Epithelial cell of prostate (primary cell): ENCODE data around the gene CAPN15.
A peak's percentile ranks its signal among the peaks of the same experiment; 100 is the strongest.
"Not testable (repeated sequence)": the region's sequence is repeated elsewhere in the genome, so short reads cannot be mapped to it uniquely, and the experiment has no call there.

Experiments
- DNase-seq: peaks from one replicate; pipeline ENCODE4 v3.0.0-alpha.2; 2011; ENCODE audit warnings: low read depth, low spot score
- H3K27ac ChIP-seq: fragments of 450-650 bp; 2 replicates; pipeline ENCODE4 v1.5.1; 2017; ENCODE audit warnings: mild to moderate bottlenecking

Gene CAPN15

GRCh38 chr16:586645-587590 is 59.4 kb downstream of the CAPN15 start:
- H3K27ac ChIP-seq: peak overlapping the region; percentile 93
- no peak for DNase-seq

- peak overlapping the region; percentile 93 for H3K27ac ChIP-seq
- DNase-seq: no peak
These were observed 61.1 kb downstream of the CAPN15 start for GRCh38 chr16:588639-588888.

DNA sequence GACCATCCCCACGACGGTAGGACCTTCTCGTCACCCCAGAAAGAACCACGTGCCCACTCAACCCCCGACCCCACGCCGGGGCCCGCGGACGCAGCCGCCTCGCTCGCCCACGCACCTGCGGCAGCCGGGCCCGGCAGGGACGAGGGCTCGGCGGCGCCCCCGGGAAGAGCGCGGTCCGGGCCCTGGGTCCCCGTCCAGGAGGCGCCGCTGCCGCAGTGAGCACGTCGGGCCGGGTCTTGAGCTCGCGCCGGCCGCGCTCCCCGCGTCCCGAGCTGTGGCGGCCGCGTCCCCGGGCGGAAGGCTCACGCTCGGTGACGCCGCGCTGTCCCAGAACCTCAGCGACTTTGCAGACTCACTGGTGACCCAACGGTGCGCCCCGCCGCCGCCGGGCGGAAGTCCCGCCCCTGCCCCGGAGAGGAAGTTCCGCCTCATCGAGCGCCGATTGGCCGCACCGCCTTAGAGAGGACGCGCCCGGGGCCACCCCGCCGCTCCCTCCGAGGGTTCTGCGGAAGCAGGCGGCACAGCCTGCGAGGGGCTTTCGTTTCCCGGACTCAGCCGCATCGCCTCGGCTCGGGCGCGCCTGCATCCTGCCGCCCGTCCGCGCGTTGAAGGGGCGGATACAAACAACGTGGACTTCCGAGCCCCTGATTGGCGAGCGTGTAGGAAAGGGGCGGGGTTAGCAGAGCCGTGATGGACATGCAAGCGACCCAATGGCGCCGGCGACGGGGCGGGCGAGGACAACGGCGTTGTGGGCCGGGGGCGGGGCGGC is 61.6 kb downstream of the CAPN15 start:
- DNase-seq: peak; percentile 74
- peak overlapping the region; percentile 93 for H3K27ac ChIP-seq

DNA sequence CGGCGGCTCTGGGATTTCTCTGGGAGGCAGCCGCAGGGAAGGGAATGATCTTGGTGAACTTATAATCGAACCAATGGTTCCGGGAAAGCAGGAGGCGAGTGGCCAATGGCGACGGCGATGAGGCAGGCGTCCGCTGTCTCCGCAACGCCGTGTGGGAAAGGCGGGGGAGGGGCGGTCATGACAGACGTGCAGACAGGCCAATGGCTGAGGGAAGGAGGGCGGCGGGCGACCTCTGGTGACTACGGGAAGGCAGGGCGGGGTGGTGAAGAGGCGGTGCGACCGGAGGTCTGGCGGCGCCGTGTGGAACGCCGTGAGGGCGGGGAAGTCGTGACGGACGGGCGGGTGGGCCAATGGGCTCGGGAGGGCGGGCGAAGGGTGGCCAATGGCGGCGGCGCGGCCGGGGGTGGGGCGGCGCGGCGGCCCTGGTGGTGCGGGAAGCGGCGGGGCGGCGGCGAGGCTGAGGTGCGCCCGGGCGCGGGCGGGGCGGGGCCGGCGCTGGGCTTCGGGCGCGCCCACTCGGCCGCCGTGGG is 62.2 kb downstream of the CAPN15 start, which contains the start of gene RAB40C:
Gene RAB40C, plus strand, starts transcription at position 409 of the 530 bp plus-strand sequence. CDS start 226 bp downstream, outside the sequence.
- DNase-seq: peak; percentile 87
- peak within 1 kb of the TSS; percentile 93 for H3K27ac ChIP-seq

- DNase-seq: no peak
- H3K27ac ChIP-seq: peak overlapping the region; percentile 93
These were observed 62.8 kb downstream of the CAPN15 start for GRCh38 chr16:590188-590814.

DNA sequence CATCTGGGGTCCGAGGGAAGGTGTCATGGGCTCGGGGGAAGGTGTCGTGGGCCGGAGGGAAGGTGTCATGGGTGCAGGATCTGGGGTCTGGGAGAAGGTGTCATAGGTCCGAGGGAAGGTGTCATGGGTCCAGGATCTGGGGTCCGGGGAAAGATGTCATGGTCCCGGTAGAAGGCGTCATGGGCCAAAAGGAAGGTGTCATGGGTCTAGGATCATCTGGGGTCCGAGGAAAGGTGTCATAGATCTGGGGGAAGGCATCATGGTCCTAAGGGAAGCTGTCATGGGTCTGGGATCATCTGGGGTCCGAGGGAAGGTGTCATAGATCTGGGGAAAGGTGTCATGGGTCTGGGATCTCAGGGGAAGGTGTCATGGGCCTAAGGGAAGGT is 63.3 kb downstream of the CAPN15 start:
- H3K27ac ChIP-seq: no peak overlapping the region
- no peak for DNase-seq

DNA sequence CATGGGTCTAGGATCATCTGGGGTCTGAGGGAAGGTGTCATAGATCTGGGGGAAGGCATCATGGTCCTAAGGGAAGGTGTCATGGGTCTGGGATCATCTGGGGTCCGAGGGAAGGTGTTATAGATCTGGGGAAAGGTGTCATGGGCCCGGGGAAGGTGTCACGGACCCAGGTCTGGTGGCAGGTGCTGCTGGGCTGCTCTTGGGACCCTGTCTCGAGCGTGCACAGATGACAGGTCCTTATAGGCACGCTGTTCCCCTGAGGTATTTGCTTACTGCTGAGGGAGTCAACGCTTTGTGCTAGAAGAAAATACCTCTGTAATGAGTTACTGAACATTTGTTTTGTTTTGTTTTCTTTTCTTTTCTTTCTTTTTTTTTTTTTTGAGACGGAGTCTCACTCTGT is 63.7 kb downstream of the CAPN15 start:
- peak overlapping the region; percentile 57 for H3K27ac ChIP-seq
- DNase-seq: no peak

DNA sequence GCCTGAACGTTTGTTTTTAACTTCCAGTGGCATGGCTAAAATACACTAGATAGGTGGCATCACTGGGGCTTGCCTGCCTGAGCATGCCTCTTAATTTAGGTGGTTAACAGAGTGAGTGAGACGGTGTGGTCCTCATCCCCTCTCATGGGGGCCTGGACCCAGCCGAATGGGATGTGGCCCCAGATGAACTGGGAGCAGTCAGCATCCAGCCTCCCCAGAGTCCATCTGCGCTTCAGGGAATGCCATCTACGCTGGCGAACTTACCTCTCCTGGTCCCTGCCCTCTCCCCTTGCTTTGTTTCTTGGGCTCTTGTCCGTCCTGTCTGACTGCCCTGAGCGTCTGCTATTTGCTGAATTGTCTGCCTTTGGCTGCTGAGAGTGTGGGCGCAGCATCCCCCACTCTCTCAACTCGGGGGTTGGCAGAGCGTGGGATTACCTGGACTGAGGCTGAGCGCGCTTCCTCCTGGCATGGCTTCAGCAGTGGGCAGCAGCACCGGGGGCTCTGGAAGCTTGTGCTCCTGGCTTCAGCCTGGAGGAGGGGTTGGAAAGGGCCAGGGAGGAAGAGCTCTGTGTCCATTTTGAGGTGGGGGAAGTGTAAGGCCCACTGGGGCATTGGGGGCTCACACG is 64.5 kb downstream of the CAPN15 start:
- no peak for DNase-seq
- peak overlapping the region; percentile 57 for H3K27ac ChIP-seq

GRCh38 chr16:592518-593306 is 65.2 kb downstream of the CAPN15 start:
- peak overlapping the region; percentile 57 for H3K27ac ChIP-seq
- peak; percentile 91 for DNase-seq

- peak; percentile 75 for DNase-seq
- peak overlapping the region; percentile 57 for H3K27ac ChIP-seq
These were observed 65.9 kb downstream of the CAPN15 start for GRCh38 chr16:593406-593805.

DNA sequence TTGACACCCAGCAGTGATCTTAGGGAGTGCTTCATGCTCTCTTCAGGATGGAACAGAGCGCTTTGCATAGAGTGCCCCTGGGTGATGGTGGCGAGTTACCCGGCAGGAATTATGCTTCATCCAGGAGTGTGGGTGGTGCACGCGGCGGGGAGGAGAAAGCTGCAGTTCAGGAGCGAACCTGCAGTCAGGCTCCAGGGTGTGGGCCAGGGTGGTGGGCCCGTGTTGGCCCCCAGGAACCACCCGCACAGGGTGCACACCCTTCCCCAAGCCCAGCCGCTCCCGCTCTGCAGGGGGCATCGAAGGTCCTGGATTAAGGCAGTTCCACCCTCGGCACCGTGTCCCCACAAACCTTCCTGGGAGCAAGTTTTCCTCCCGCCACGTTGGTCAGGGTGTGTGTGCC is 66.3 kb downstream of the CAPN15 start:
- no peak overlapping the region for H3K27ac ChIP-seq
- DNase-seq: no peak

GRCh38 chr16:595094-595528 is 67.6 kb downstream of the CAPN15 start:
- no peak overlapping the region for H3K27ac ChIP-seq
- no peak for DNase-seq

- no peak for DNase-seq
- H3K27ac ChIP-seq: no peak overlapping the region
These were observed 68.6 kb downstream of the CAPN15 start for GRCh38 chr16:595942-596735.

DNA sequence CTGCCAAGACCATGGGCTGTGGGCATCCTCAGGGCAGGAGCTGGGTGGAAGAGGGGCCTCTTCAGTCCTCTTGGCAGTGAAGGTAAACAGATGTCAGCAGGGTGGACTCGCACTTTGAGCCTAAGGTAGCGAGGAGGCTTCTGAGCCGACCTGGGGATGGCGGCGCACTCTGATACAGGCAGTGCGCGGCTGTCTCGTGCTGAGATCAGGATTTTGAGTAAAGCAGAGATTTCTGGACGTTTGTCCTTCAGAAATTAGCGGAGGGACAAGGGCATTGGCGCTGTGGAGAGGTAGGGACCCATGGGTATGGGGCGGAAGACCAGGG is 69.2 kb downstream of the CAPN15 start:
- no peak overlapping the region for H3K27ac ChIP-seq
- no peak for DNase-seq

- not testable (repeated sequence) for H3K27ac ChIP-seq, DNase-seq
These were observed 70.1 kb downstream of the CAPN15 start for GRCh38 chr16:597655-598054.

DNA sequence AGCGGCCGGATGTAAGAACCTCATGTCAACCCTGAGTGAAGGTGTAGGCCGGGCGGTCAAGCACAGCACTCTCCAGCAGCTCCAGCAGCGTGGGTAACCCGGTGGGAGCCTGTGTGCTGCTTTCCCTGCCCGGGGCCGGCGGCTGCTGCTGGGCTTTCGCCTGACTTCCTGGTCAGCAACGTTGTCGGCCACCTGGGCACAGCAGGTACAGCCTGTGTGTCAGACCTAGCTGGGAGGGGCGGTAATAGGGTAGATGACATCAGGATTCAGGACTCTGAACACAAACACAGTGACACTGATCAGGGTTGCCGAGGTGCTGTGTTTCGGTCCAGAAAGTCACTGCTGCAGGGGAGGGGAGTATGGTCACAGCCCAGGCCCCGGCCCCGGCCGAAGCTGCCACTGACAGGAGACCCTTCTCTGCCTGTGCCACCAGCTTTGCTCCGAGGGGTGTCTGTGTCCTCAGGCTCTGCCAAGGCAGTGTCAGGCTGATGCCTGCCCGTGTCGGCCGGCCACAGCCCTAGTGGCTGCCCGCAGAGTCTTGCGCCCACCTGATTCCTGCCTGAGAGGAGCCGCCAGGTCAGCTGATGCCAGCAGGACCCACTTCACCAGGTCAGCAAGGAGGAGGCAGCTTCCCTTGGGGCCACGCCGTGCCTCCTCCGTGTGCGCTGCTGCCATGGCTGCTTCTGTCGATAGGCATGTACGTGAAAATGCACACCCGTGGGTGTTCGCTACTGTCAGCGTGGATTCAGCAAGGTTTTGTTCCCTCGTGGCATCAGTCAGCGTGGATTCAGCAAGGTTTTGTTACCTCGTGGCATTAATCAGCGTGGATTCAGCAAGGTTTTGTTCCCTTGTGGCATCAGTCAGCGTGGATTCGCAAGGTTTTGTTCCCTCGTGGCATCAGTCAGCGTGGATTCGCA is 71.6 kb downstream of the CAPN15 start:
- no peak for DNase-seq

GRCh38 chr16:600781-601180 is 73.3 kb downstream of the CAPN15 start:
- H3K27ac ChIP-seq: no peak overlapping the region
- DNase-seq: no peak

More for the DNA sequence above, 71.6 kb downstream of the CAPN15 start:
- H3K27ac ChIP-seq: no peak overlapping the region

GRCh38 chr16:603933-604332 is 76.4 kb downstream of the CAPN15 start:
- no peak overlapping the region for H3K27ac ChIP-seq
- no peak for DNase-seq
